ENCODE measurements around the gene GCN1.

GRCh38 chr12:120101617-120102016 is 92.9 kb downstream of the GCN1 start:
- TF ChIP-seq CTCF (IDR thresholded peaks at IDR 0.05) = no peak
- no peak for TF ChIP-seq POLR2A (IDR thresholded peaks at IDR 0.05)
